ENCODE results near the gene ETFA.

ETFA gene

DNA sequence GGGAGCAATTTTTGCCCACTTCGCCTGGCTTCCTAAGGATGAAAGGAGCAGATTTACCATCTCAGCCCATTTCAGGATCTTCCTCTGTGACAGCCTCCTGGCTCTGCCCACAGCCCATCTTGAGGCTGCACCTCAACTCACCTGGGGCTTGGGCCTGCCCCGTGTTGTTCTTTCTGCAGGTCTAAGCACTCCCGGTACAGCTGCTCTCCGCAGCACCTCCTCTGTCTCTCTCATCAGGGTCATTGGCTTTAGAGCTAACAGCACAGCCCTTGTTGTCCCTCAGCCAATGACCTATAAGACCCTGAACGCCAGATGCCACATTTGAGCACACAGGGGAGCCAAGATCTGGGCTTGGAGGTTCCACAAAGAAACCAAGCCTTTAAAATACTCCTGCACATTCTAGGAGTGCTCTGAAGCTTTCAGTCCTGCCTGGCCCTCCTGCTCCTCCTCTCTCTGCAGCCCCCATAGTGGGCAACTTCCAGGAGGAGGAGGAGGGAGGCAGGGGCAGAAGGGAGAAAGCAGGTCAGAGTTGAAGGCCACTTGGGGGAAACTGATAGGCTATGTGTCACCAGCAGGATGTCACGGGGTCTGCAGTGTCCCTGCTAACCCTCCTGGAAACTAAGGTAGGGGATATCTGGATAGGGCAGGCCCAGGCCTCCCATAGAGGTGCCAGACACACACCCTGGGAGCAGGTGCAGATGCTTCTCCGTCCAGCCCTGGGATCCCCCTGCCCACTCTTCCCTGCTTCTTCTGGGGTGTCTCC is 115.6 kb downstream of the ETFA start:
- no peak for DNase-seq (ENCODE audit: low spot score)

DNA sequence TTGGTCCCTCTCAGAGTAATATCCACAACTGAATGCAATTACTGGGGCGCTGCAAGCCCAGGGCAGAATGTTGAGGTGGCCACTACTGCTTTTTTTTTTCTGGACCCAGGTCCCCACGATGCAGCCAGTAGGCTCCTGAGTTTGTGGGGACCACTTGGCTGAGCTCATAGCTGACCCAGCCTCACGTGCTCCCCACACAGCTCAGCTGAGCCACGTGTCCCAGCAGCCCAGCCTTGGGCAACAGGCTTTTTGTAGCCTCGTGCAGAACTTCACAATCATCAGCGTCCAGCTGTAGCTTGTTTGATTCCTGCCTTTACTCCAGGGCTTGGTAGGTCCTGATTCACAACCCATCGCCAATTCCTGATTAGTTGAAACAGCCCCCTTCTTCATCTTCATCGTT is 117.3 kb downstream of the ETFA start:
- no peak for DNase-seq (ENCODE audit: low spot score)

DNA sequence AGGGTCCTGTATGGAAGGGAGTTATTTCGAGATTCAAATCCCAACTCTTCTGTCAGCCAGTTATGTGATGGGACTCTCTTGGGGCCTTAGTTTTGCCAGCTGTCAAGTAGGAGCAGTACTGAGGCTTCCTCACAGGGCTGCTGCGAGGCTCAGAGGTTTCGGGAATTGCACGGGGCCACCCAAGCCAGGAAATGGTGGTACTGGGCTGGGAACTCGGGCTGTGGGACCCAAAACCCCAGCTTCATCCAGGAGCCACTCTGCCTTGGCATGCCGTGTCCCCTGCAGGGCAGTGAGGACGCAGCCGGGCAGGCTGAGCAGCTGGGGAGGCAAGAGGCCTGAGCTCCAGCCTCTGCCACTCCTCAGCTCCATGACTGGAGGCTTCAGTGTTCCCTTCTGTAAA is 118.6 kb downstream of the ETFA start:
- no peak for DNase-seq (ENCODE audit: low spot score)

DNA sequence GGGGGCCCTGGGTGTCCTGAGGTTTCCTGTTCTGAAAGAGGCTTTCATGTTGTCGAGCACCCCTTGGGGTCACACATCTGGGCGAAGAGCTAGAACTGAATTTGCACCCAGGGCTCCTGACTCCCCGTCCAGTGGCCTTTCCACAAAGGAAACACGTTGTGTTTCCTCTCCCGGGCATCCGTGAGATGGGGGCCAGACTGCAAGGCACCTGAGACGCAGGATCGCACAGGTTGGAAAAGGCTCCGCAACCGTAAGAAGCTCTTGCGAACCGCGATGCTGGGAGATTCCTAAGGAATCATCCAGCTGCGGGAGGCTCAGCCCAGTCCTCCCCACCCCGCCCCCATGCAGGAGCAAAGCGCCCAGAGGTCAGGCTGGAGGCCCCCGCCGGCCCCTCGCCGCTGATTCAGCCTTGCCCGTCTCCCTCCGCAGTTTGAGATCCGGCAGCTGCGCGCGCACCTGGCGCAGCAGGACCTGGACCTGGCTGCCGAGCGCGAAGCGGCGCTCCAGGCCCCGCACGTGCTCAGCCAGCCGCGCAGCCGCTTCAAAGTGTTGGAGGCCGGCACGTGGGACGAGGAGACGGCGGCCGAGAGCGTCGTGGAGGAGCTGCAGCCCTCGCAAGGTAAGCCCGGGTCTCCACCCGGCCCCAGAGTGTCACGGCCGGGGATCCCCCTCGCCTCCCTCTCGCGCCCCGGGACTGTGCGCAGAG is 119.6 kb downstream of the ETFA start:
- DNase-seq (ENCODE audit: low spot score) = no peak

- DNase-seq (ENCODE audit: low spot score) = peak; percentile 70
Measured at GRCh38 chr15:76190751-76191538, 120.3 kb downstream of the ETFA start.

GRCh38 chr15:76190070-76190564 is 121.2 kb downstream of the ETFA start:
- DNase-seq (ENCODE audit: low spot score) = no peak

DNA sequence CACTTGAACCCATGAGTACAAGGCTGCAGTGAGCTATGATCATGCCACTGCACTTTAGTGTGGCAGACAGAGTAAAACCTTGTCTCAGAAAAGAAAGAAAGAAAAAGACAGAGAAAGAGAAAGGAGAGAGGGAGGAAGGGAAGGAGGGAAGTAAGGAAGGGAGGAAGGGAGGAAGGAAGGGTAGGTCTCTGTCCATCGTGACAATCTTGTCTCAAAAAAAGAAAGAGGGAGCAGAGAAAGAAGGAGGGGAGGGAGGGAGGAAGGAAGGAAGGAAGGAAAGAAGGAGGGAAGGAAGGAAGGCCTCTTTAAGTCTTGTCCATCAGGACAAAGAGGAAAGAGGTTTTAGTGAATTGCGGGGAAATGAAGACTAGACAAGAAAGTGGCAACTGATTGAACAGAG is 122.2 kb downstream of the ETFA start:
- no peak for DNase-seq (ENCODE audit: low spot score)

DNA sequence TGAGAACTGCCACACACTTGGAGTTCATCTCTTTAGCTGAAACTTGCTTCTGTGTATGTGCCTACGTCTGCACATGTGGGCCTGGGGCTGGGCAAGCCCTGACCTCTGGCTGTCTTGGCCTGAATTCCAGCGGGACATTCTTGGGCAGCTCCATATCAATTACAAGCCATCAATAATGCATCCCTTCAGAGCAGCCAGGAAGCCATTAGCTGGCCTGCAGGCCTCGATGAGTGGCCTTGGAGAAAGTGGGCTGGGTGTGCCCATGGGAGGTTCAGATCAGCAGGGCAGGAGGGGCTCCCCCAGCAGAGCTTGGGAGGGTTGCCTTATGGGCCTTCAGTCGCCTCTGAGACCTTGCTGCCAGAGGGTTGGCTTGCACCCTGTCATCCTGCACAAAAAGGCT is 124.1 kb downstream of the ETFA start:
- DNase-seq (ENCODE audit: low spot score) = no peak

- DNase-seq (ENCODE audit: low spot score) = peak; percentile 53
Measured at GRCh38 chr15:76185716-76186115, 125.6 kb downstream of the ETFA start.

DNA sequence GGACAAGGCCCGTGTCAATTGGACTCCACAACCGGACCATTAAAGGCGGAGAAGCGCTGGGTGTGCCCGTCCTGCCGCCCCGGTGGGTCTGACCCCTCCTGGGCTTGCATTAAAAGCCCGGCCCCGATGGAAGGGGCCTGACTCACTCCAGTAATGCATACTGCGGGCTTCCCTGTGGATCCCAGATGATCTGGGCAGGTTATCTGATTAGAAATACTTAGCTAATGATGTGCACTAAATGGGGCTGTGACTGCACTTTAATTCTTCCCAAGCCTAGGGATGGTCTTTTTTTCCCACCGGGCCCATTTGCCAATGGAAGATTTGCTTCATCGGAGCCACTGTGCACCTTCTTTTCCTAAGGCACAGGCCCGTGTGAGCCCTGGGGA is 126.6 kb downstream of the ETFA start:
- DNase-seq (ENCODE audit: low spot score) = no peak

DNA sequence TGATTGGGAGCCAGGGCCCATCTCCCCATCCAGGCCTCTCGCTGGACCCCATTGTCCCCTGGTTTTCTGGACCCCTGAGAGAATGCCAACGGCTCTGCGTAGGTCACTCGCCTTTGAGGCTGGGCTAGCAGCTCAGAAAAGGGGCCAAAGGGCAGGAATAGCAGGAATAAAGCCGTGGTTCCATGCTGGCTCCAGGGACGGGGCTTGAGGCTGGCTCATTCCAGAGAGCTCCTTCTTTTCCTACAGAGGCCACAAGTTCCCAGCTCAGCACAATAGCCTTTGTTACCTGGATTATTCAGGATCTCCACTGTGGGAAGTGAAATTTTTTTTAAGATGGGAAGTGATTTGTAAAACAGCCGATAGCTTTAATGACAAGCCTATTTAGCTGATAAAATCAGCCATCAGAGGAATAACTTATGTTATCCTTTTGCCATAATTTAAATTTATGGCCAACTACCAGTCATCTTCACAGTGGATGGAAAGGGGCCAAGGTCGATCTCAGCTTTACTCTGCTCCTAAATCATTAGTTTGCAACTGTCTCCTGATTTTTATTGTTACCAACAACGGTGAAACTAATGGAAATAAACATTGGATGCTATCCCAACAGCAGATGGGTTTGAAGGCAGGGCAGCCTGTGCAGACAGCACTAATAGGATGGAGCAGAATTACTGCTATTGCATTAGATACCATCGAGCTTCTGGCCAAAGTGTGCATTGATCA is 127.2 kb downstream of the ETFA start:
- no peak for DNase-seq (ENCODE audit: low spot score)

- no peak for DNase-seq (ENCODE audit: low spot score)
Measured at GRCh38 chr15:76181705-76182107, 129.6 kb downstream of the ETFA start.

- DNase-seq (ENCODE audit: low spot score) = no peak
Measured at GRCh38 chr15:76180321-76180720, 130.9 kb downstream of the ETFA start.

GRCh38 chr15:76179023-76179422 is 132.2 kb downstream of the ETFA start:
- DNase-seq (ENCODE audit: low spot score) = no peak

- no peak for DNase-seq (ENCODE audit: low spot score)
Measured at GRCh38 chr15:76178296-76179000, 132.8 kb downstream of the ETFA start.

GRCh38 chr15:76177491-76178040 is 133.7 kb downstream of the ETFA start:
- peak; percentile 73 for DNase-seq (ENCODE audit: low spot score)

- DNase-seq (ENCODE audit: low spot score) = no peak
Measured at GRCh38 chr15:76176487-76177085, 134.7 kb downstream of the ETFA start.

DNA sequence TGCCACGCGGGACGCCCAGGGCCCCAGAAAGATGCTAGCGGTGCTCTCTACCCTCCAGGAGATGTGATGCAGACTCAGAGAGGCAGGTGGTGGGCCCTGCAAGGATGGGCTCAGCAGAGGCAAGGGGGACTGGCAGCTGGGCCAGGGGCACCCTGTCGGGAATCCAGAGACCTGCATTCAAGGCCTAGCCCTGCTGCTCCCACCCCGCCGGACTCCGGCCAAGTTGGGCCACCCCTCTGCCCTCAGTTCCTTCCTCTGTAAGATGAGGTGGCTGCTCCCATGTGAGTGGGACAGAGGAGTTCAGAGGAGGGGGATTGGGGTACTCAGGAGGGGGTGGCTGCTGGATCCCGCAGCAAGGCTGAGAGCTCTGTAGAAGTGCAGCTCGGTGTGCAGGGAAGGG is 135.2 kb downstream of the ETFA start:
- no peak for DNase-seq (ENCODE audit: low spot score)

- no peak for DNase-seq (ENCODE audit: low spot score)
Measured at GRCh38 chr15:76175442-76175841, 135.8 kb downstream of the ETFA start.

GRCh38 chr15:76174654-76175053 is 136.6 kb downstream of the ETFA start:
- DNase-seq (ENCODE audit: low spot score) = no peak

All from SW480 (cell line).